Karpas-422 (cell line): ENCODE data around the gene SPTSSA. TPM values are rescaled to one million over a fixed set of nuclear protein-coding genes. Genes with fewer than 3 reads are reported as not detected.

Experiments used
- DNase-seq: peaks from one replicate; pipeline ENCODE4 v3.0.0-alpha.2; 2015
- H2AFZ ChIP-seq: fragments of 200-600 bp; sonication (generic); 2 replicates; pipeline ENCODE4 v1.6.1; 2014; ENCODE audit warnings: antibody characterized with exemption, low read length, mixed read lengths
- H3K27ac ChIP-seq: fragments of 200-600 bp; sonication (generic); 2 replicates; pipeline ENCODE4 v1.5.1; 2014; ENCODE audit warnings: mild to moderate bottlenecking, low read length, moderate library complexity
- H3K27me3 ChIP-seq: fragments of 200-600 bp; sonication (generic); 2 replicates; pipeline ENCODE4 v1.6.1; 2014; ENCODE audit warnings: low read length, mixed read lengths
- H3K36me3 ChIP-seq: fragments of 200-600 bp; sonication (generic); 2 replicates; pipeline ENCODE4 v1.6.1; 2014; ENCODE audit warnings: low read length, mixed read lengths; ENCODE audit not compliant: insufficient read depth
- H3K4me1 ChIP-seq: fragments of 200-600 bp; sonication (generic); 2 replicates; pipeline ENCODE4 v1.6.1; 2014; ENCODE audit warnings: mild to moderate bottlenecking, low read length, mixed read lengths
- H3K4me2 ChIP-seq: fragments of 200-600 bp; sonication (generic); 2 replicates; pipeline ENCODE4 v1.6.1; 2014; ENCODE audit warnings: low read length, low read depth, mild to moderate bottlenecking; ENCODE audit not compliant: poor library complexity, severe bottlenecking
- H3K4me3 ChIP-seq: fragments of 200-600 bp; sonication (generic); 2 replicates; pipeline ENCODE4 v1.5.1; 2014; ENCODE audit warnings: mild to moderate bottlenecking, antibody characterized with exemption, low read length, mixed read lengths
- H3K79me2 ChIP-seq: fragments of 200-600 bp; sonication (generic); 2 replicates; pipeline ENCODE4 v1.6.1; 2014; ENCODE audit warnings: mild to moderate bottlenecking, low read length, mixed read lengths
- H3K9ac ChIP-seq: fragments of 200-600 bp; sonication (generic); 2 replicates; pipeline ENCODE4 v1.6.0; 2014; ENCODE audit warnings: low read length
- H3K9me2 ChIP-seq: fragments of 200-600 bp; sonication (generic), shearing (Covaris generic); replicated peaks from 2 replicates; pipeline ENCODE4 v1.6.0; 2014; ENCODE audit warnings: mild to moderate bottlenecking, low read length, moderate library complexity; ENCODE audit not compliant: insufficient read depth
- H3K9me3 ChIP-seq: fragments of 300-700, 200-600 bp; sonication (generic); 2 replicates; pipeline ENCODE4 v1.6.1; 2014; ENCODE audit warnings: low read length, mixed read lengths
- H4K20me1 ChIP-seq: fragments of 200-600 bp; sonication (generic); 2 replicates; pipeline ENCODE4 v1.6.1; 2014; ENCODE audit warnings: mild to moderate bottlenecking, antibody characterized with exemption, low read length, low read depth; ENCODE audit not compliant: insufficient read depth
- total RNA-seq: library from RNA; depleted of rRNA; stranded (reverse); fragments of >200 nt; shearing (Covaris generic); gene quantifications from 2 replicates; pipeline ENCODE4 v1.2.3, GENCODE V29; 2014; ENCODE audit warnings: low replicate concordance

SPTSSA gene
- total RNA-seq, 1 experiment from 2014 or later: 25.9 TPM

DNA sequence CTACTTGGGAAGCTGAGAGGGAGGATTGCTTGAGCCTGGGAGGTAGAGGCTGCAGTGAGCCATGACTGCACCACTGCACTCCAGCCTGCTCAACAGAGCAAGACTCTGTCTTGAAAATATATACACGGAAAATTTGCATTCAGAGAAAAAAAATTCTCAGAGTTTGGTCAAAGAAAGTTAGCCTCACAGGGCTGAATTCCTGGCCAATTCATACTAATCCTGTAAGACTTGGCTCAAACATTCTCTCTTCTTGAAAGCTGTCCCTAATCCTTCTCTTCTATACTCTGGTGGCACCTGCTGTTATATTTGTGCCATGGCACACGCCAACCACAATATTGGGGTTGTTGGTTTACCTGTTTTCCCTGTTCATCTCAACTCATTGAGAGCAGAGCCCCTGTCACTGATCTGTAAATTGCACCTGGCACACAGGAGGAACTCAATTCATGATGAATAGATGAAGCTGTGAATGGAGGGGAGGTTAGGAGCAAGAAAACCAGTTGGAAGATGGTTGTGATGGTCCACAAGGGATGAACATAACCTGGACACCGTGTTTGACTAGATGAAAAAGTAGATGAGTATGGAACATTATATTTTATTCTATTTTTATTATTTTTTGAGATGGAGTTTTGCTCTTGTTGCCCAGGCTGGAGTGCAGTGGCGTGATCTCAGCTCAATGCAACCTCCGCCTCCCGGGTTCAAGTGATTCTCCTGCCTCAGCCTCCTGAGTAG lies 36.8 kb upstream of the SPTSSA start:
- H3K4me2 ChIP-seq: no peak overlapping the region
- no peaks in the 10 kb centered on the region for H3K27me3 ChIP-seq
- DNase-seq: peak; percentile 77
- H3K27ac ChIP-seq: no peak overlapping the region
- no peaks in the 10 kb centered on the region for H3K9me2 ChIP-seq
- no peaks in the 10 kb centered on the region for H3K36me3 ChIP-seq
- H3K9ac ChIP-seq: no peak overlapping the region
- no peaks in the 10 kb centered on the region for H3K79me2 ChIP-seq
- no peak overlapping the region for H2AFZ ChIP-seq
- no peaks in the 10 kb centered on the region for H4K20me1 ChIP-seq
- no peak overlapping the region for H3K4me3 ChIP-seq
- H3K9me3 ChIP-seq: no peaks in the 10 kb centered on the region
- H3K4me1 ChIP-seq: peaks cover 4% of the 10 kb centered on the region

DNA sequence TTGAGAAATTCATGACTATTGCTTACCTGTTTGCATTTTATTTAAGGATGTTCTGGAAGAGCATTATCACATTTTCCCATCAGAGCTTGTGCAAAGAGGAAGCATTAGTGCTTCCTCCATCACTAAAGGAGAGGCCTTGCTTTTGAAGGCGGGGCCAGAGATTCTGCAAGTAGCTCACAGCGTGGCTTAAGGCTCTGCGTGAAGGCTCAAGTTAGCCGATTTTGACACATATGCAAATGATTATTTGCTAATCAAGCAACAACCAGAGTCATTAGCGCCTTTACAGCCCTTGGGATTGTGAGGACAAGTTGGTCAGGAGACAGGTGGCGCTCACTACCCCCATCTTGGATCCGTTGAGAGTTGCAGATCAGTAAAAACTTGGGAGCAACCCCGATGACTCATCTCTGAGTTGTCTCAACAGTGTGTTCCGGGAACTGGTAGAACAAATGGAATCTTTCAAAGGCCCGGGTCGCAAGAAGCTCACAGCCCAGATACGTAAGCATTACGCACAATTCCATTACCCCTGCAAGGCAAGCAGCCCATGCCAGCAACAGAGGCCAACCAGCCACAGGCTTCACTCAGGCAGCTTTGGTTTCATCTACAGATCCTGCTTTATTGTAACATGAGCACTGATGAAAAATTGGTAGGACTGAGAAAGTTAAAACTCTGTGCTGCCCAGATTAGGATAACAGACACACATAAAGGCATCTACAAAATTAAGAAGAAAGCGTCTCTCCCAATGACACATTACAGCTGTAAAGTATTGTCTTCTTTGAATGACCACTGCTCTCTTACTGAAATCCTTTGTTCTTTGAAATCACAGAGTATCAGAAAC lies 34.9 kb upstream of the SPTSSA start:
- H3K27me3 ChIP-seq: no peaks in the 10 kb centered on the region
- no peak overlapping the region for H3K9ac ChIP-seq
- H3K36me3 ChIP-seq: no peaks in the 10 kb centered on the region
- H4K20me1 ChIP-seq: no peaks in the 10 kb centered on the region
- H3K79me2 ChIP-seq: no peaks in the 10 kb centered on the region
- no peak for DNase-seq
- H3K4me2 ChIP-seq: no peak overlapping the region
- H2AFZ ChIP-seq: peak overlapping the region; percentile 32; the same call in 1 of the 2 replicates
- H3K9me3 ChIP-seq: no peaks in the 10 kb centered on the region
- H3K4me1 ChIP-seq: peaks cover 4% of the 10 kb centered on the region
- no peak overlapping the region for H3K27ac ChIP-seq
- no peaks in the 10 kb centered on the region for H3K9me2 ChIP-seq
- H3K4me3 ChIP-seq: no peak overlapping the region

GRCh38 chr14:34496007-34496678 lies 34.1 kb upstream of the SPTSSA start:
- H3K9ac ChIP-seq: no peak overlapping the region

GRCh38 chr14:34489324-34489723 lies 27.3 kb upstream of the SPTSSA start:
- H2AFZ ChIP-seq: no peak overlapping the region

More at GRCh38 chr14:34496007-34496678, 34.1 kb upstream of the SPTSSA start:
- no peak for DNase-seq
- Histone ChIP-seq H3K4me2 (no peak overlapping the region), H3K4me1 (peaks cover 4% of the 10 kb centered on the region), H4K20me1 (no peaks in the 10 kb centered on the region), H3K4me3 (no peak overlapping the region), H3K36me3 (no peaks in the 10 kb centered on the region), H2AFZ (peak overlapping the region; percentile 32; the same call in 1 of the 2 replicates), H3K9me3 (no peaks in the 10 kb centered on the region), H3K9me2 (no peaks in the 10 kb centered on the region), H3K27ac (no peak overlapping the region), H3K79me2 (no peaks in the 10 kb centered on the region), H3K27me3 (no peaks in the 10 kb centered on the region)

DNA sequence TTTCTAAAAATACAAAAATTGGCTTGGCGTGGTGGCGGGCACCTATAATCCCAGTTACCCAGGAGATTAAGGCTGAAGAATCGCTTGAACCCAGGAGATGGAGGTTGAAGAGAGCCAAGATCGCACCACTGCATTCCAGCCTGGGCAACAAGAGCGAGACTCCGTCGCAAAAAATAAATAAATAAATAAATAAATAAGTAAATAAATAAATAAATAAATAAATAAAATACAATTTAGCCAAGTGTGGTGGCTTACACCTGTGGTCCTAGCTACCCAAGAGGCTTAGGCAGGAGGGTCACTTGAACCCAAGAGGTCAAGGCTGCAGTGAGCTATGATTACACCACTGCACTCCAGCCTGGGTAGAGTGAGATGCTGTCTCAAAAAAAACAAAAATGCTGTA lies 26.5 kb upstream of the SPTSSA start:
- H3K79me2 ChIP-seq: no peaks in the 10 kb centered on the region
- H3K36me3 ChIP-seq: no peaks in the 10 kb centered on the region
- no peaks in the 10 kb centered on the region for H3K9me3 ChIP-seq
- H2AFZ ChIP-seq: no peak overlapping the region
- H3K27me3 ChIP-seq: no peaks in the 10 kb centered on the region
- H3K9ac ChIP-seq: no peak overlapping the region
- no peaks in the 10 kb centered on the region for H3K4me1 ChIP-seq
- no peak overlapping the region for H3K4me2 ChIP-seq
- H4K20me1 ChIP-seq: no peaks in the 10 kb centered on the region
- no peak for DNase-seq
- H3K27ac ChIP-seq: no peak overlapping the region
- H3K9me2 ChIP-seq: no peaks in the 10 kb centered on the region
- no peak overlapping the region for H3K4me3 ChIP-seq

More at GRCh38 chr14:34489324-34489723, 27.3 kb upstream of the SPTSSA start:
- Histone ChIP-seq H3K27me3 (no peaks in the 10 kb centered on the region), H3K4me3 (no peak overlapping the region), H3K9me3 (no peaks in the 10 kb centered on the region), H4K20me1 (no peaks in the 10 kb centered on the region), H3K4me1 (no peaks in the 10 kb centered on the region), H3K79me2 (no peaks in the 10 kb centered on the region), H3K36me3 (no peaks in the 10 kb centered on the region), H3K9me2 (no peaks in the 10 kb centered on the region), H3K4me2 (no peak overlapping the region), H3K27ac (no peak overlapping the region), H3K9ac (no peak overlapping the region)
- no peak for DNase-seq

DNA sequence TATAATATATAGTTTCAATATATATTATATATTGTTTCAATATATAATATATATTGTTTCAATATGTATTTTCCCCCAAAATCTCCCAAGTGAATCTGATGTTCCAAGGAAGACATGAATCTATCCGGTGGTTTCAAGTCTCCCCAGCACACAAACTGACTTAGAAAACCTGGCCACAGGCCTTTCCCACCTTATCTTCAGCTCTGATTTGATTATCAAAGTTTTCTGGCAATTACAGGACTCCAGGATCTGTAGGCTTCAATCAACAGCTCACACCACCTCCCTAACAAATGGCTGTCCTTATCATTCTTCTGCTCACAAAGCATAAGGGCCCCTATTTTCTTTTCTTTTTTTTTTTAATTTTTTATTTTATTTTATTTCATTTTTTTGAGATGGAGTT lies 22.7 kb upstream of the SPTSSA start:
- no peaks in the 10 kb centered on the region for H3K9me2 ChIP-seq
- no peaks in the 10 kb centered on the region for H3K27me3 ChIP-seq
- no peak overlapping the region for H3K27ac ChIP-seq
- H3K36me3 ChIP-seq: no peaks in the 10 kb centered on the region
- H4K20me1 ChIP-seq: no peaks in the 10 kb centered on the region
- no peaks in the 10 kb centered on the region for H3K4me1 ChIP-seq
- H3K9me3 ChIP-seq: no peaks in the 10 kb centered on the region
- no peak overlapping the region for H3K4me3 ChIP-seq
- H3K9ac ChIP-seq: no peak overlapping the region
- DNase-seq: no peak
- no peak overlapping the region for H3K4me2 ChIP-seq
- no peaks in the 10 kb centered on the region for H3K79me2 ChIP-seq
- no peak overlapping the region for H2AFZ ChIP-seq

GRCh38 chr14:34482463-34482862 lies 20.4 kb upstream of the SPTSSA start:
- DNase-seq: no peak
- Histone ChIP-seq H3K9me3 (no peaks in the 10 kb centered on the region), H3K27me3 (no peaks in the 10 kb centered on the region), H3K4me3 (no peak overlapping the region), H3K9ac (no peak overlapping the region), H3K4me2 (no peak overlapping the region), H3K27ac (no peak overlapping the region), H3K36me3 (no peaks in the 10 kb centered on the region), H3K4me1 (no peaks in the 10 kb centered on the region), H3K9me2 (no peaks in the 10 kb centered on the region), H4K20me1 (no peaks in the 10 kb centered on the region), H3K79me2 (no peaks in the 10 kb centered on the region), H2AFZ (no peak overlapping the region)

GRCh38 chr14:34479694-34480093 lies 17.7 kb upstream of the SPTSSA start:
- Histone ChIP-seq H3K36me3 (no peaks in the 10 kb centered on the region), H3K4me3 (no peak overlapping the region), H3K4me2 (no peak overlapping the region), H3K27me3 (no peaks in the 10 kb centered on the region), H3K27ac (no peak overlapping the region), H3K9me2 (no peaks in the 10 kb centered on the region), H3K4me1 (no peaks in the 10 kb centered on the region), H3K9ac (no peak overlapping the region), H3K79me2 (no peaks in the 10 kb centered on the region), H3K9me3 (no peaks in the 10 kb centered on the region), H4K20me1 (no peaks in the 10 kb centered on the region), H2AFZ (no peak overlapping the region)
- DNase-seq: no peak
